Measurements from ENCODE around the gene HMGA1. TPM values are rescaled to one million over a fixed set of nuclear protein-coding genes. Genes with fewer than 3 reads are reported as not detected.
A peak's percentile ranks its signal among the peaks of the same experiment; 100 is the strongest.

HMGA1 gene
- total and polyA plus RNA-seq, 10 of the 15 experiments (the other 5 are each of a cell fraction or from before 2014, with no cell fraction given) = 13.4 to 885 (median 508) TPM

- BruUV-seq (replicated peaks) = no TSS peak
- Histone ChIP-seq H3K9ac (ENCODE audit: control insufficient read depth, insufficient read depth, low read length) (no peak overlapping the region), H2AFZ (ENCODE audit: control insufficient read depth, low read depth, low read length) (no peak overlapping the region), H4K20me1 (ENCODE audit: control insufficient read depth, insufficient read depth) (no peaks in the 10 kb centered on the region), H3K4me2 (ENCODE audit: control insufficient read depth, insufficient read depth) (no peak overlapping the region), H3K4me3 (no peak overlapping the region), H3K79me2 (ENCODE audit: control insufficient read depth, insufficient read depth, low read length) (no peaks in the 10 kb centered on the region), H3K27ac (ENCODE audit: control insufficient read depth, insufficient read depth) (no peak overlapping the region), H3K4me1 (ENCODE audit: control insufficient read depth, insufficient read depth, low read length) (peaks cover 13% of the 10 kb centered on the region), H3K36me3 (ENCODE audit: control insufficient read depth in 2 of 2, insufficient read depth in 2 of 2, low read length in 1 of 2) (no peaks in the 10 kb centered on the region), H3K9me3 (replicated peaks; ENCODE audit: control insufficient read depth, insufficient read depth, low read length) (no peaks in the 10 kb centered on the region), H3K27me3 (replicated peaks in 1 of 2; ENCODE audit: control insufficient read depth in 2 of 2, insufficient read depth in 2 of 2, low read length in 1 of 2) (no peaks in the 10 kb centered on the region)
- peak; percentile 69; the same call in 2 of the 3 replicates for ATAC-seq
- DNase-seq (ENCODE audit: low read depth, low spot score) = no peak
- RAD21 ChIA-PET (ENCODE audit: unreplicated experiment) = interaction anchor here (0.9 to 1.3 kb wide), 2 partner anchors 9 to 22 kb away, joined by 3 read pairs; no protein-coding TSS in a partner anchor
- in situ Hi-C loops (cut with MboI) = no loop called here
- FAIRE-seq = no peak
- POLR2A ChIA-PET = no interaction called here
- CTCF ChIA-PET = interaction anchor here (0.6 to 2.2 kb wide), 4 partner anchors 14 to 725 kb away, joined by 3 to 6 read pairs (median 3); no protein-coding TSS in a partner anchor
- peak; percentile 74; the same call in 1 of the 2 replicates for TF ChIP-seq SPI1 (IDR thresholded peaks at IDR 0.05; ENCODE audit: borderline replicate concordance, insufficient read depth, low read depth, low read length)
- TF ChIP-seq MYC (IDR thresholded peaks at IDR 0.05; ENCODE audit: insufficient read depth, insufficient read length, insufficient replicate concordance, low read length, severe bottlenecking) = no peak
- TF ChIP-seq CTCF (IDR thresholded peaks at IDR 0.05 in 2 of 3, conservative IDR thresholded peaks at IDR 0.05 in 1 of 3; ENCODE audit: control insufficient read depth in 2 of 3, extremely low read depth in 1 of 3, insufficient read depth in 1 of 3, low read depth in 3 of 3, low read length in 3 of 3) = peak in 1 of 3 experiments; percentile 17; a peak in 1 of 6 replicates
- TF ChIP-seq SP1 (IDR thresholded peaks at IDR 0.05; ENCODE audit: low read depth, low read length) = no peak
- peak; percentile 40 for TF ChIP-seq IKZF1 (conservative IDR thresholded peaks at IDR 0.05)
- peak; percentile 15 to 29; a peak in 1 of 4 replicates for TF ChIP-seq IKZF2 (IDR thresholded peaks at IDR 0.05)
- TF ChIP-seq BHLHE40 (IDR thresholded peaks at IDR 0.05; ENCODE audit: borderline replicate concordance in 1 of 2, low read depth in 2 of 2, low read length in 1 of 2) = no peak
- SMC1A ChIA-PET (ENCODE audit: uncharacterized antibody, unreplicated experiment) = interaction anchor here (0.9 kb wide), 1 partner anchor 9 kb away, joined by 3 read pairs; no protein-coding TSS in a partner anchor
- WGBS (ENCODE audit: insufficient coverage, insufficient replicate concordance, low lambda C conversion rate, missing lambda C conversion rate) = 85% methylated on average over 13 of the region's 13 CpGs
- intact Hi-C loops (cut with micrococcal nuclease; ENCODE audit: unreplicated experiment) = no loop called here
Observed at GRCh38 chr6:34272013-34272926, 35.6 kb downstream of the HMGA1 start.

Data from GM12878 (cell line).